Renal cortical epithelial cell (primary cell): ENCODE data around the gene ILRUN. TPM values are rescaled to one million over a fixed set of nuclear protein-coding genes. Genes with fewer than 3 reads are reported as not detected.
"Not testable (repeated sequence)": the region's sequence is repeated elsewhere in the genome, so short reads cannot be mapped to it uniquely, and the experiment has no call there.

Experiments
- DNase-seq: peaks from one replicate; pipeline ENCODE4 v3.0.0-alpha.2; 2011; ENCODE audit warnings: low read depth
- total RNA-seq: library from RNA; depleted of rRNA; stranded (reverse); fragments of >200 nt; gene quantifications from 2 replicates; pipeline ENCODE4 v1.2.3, GENCODE V29; 2014

The ILRUN gene
- total RNA-seq, 1 donor from 2014 or later = 69.6 TPM

- DNase-seq = peak; percentile 33
Measured at GRCh38 chr6:34664256-34664971, 32.2 kb downstream of the ILRUN start.

- DNase-seq = peak; percentile 44
Measured at GRCh38 chr6:34663831-34664255, 32.7 kb downstream of the ILRUN start.

- no peak for DNase-seq
Measured at GRCh38 chr6:34663371-34663770, 33.2 kb downstream of the ILRUN start.

- DNase-seq = no peak
Measured at GRCh38 chr6:34661357-34661756, 35.2 kb downstream of the ILRUN start.

GRCh38 chr6:34658605-34659265 lies 37.8 kb downstream of the ILRUN start:
- no peak for DNase-seq

- not testable (repeated sequence) for DNase-seq
Measured at GRCh38 chr6:34657979-34658480, 38.5 kb downstream of the ILRUN start.

- DNase-seq = peak; percentile 93
Measured at GRCh38 chr6:34657307-34657978, 39.1 kb downstream of the ILRUN start.

GRCh38 chr6:34657037-34657306 lies 39.6 kb downstream of the ILRUN start:
- no peak for DNase-seq

GRCh38 chr6:34656378-34657036 lies 40.1 kb downstream of the ILRUN start:
- DNase-seq = peak; percentile 57

- not testable (repeated sequence) for DNase-seq
Measured at GRCh38 chr6:34655876-34656377, 40.6 kb downstream of the ILRUN start.

GRCh38 chr6:34654061-34654710 lies 42.4 kb downstream of the ILRUN start:
- DNase-seq = no peak

GRCh38 chr6:34652263-34652662 lies 44.3 kb downstream of the ILRUN start:
- DNase-seq = no peak

- no peak for DNase-seq
Measured at GRCh38 chr6:34650823-34651222, 45.7 kb downstream of the ILRUN start.

GRCh38 chr6:34650232-34650631 lies 46.3 kb downstream of the ILRUN start:
- not testable (repeated sequence) for DNase-seq

GRCh38 chr6:34648806-34649205 lies 47.8 kb downstream of the ILRUN start:
- peak; percentile 58 for DNase-seq

Other genes with a start within 250 kb of the ILRUN start
- under 0.01 TPM in 1 of 2 replicates, not detected in the other for gene PACSIN1, start 230.7 kb downstream of the ILRUN start, total RNA-seq
- gene SPDEF, start 140.4 kb downstream of the ILRUN start, total RNA-seq = not detected in 2 replicates
- gene SNRPC, start 60.7 kb upstream of the ILRUN start, total RNA-seq = 23.6 and 42.4 TPM in 2 replicates
- gene BLTP3A, start 95.3 kb upstream of the ILRUN start, total RNA-seq = 9.9 and 23.7 TPM in 2 replicates
- 17.0 and 22.2 TPM in 2 replicates for gene TAF11, start 191.3 kb upstream of the ILRUN start, total RNA-seq
- gene ANKS1A, start 192.5 kb upstream of the ILRUN start, total RNA-seq = 11.6 and 24.5 TPM in 2 replicates